GM18867 (cell line): ENCODE data around the gene ENTPD2.
A peak's percentile ranks its signal among the peaks of the same experiment; 100 is the strongest.

Source experiments
- ATAC-seq: cut with Tn5 transposase; IDR thresholded peaks from one replicate; pipeline ENCODE4 v1.9.1; 2021; ENCODE audit warnings: mild to moderate bottlenecking, moderate library complexity; ENCODE audit not compliant: unreplicated experiment

The ENTPD2 gene

DNA sequence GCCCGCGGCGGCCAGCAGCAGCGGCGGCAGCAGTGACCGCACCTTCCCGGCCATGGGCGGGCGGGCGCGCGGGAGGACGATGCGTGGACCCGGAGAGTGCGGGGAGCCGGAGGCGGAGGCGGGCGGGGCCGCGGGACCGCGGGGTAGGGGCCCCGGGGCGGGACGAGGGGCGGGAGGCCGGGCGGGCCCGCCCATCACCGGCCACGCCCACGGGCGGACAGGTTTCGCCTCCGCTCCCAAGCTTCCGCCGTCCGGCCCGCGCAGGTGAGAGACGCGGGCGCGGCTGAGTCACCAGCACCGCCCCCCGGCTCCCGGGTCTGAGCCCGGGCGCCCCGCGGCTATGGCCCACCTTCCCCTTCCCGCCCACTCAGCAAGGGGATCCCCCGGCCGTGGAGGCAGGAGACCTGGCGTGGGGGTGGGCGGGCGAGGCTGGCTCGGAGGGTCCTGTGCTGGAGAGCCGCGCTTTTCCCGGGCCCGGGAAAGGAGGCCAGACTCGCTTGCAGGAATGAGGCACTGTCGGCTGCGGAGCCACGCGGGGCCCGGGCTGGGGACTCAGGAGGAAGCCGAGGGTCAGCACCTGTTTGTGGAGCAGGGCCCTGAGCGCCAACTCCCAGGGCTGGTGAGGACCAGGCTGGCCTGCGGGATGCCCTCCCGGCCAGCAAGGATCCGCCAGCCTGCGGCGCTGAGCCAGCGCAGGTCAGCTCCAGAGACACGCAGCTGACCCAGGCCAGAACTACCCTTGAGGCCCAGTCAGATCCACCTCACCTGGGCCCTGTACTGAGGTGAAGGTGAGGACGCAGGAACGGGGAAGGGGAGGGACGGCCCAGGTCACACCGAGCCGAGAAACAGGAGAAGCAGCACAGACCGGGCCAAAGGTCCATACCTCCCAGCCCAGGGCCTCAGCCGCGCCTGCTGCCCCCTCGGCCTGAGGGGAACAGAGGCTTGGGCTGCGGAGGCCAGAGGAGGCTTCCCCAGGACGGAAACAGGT, at the start of gene ENTPD2:
ENTPD2 (minus strand) TSS at position 118 of the 988 bp plus-strand sequence; CDS start at position 54, 64 bp downstream.
- no peak for ATAC-seq

DNA sequence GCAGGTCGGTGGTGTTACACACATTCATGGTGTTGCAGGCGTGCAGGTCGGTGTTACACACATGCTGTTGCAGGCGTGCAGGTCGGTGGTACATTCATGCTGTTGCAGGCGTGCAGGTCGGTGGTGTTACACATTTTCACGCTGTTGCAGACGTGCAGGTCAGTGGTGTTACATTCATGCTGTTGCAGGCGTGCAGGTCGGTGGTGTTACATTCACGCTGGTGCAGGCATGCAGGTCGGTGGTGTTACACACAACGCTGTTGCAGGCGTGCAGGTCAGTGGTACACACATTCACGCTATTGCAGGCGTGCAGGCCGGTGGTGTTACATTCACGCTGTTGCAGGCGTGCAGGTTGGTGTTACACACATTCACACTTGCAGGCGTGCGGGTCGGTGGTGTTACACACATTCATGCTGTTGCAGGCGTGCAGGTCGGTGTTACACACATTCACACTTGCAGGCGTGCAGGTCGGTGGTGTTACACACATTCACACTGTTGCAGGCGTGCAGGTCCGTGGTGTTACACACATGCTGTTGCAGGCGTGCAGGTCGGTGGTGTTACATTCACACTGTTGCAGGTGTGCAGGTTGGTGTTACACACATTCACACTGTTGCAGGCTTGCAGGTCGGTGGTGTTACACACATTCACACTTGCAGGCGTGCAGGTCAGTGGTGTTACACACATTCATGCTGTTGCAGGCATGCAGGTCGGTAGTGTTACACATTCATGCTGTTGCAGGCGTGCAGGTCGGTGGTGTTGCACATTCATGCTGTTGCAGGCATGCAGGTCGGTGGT, 49.5 kb upstream of the ENTPD2 start:
- no peak for ATAC-seq

DNA sequence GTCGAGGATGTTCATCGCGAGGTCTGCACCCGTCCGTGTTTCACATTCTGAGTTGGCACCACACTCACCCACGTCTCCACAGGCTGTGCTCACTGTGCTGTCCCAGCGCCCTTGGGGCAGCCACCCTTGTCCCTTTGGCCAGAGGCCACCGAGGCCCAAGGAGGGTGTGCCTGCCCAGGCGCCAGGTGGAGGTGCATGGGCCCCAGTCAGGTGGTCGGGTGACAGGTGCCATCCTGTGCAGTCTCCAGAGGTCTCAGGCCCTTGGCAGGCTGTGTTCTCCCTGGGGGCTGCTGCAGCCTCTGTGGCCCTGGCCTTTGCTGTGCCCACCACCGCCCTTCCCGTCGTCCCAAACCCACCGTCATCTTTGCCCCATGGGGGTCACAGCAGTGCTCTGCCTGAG, 45.4 kb upstream of the ENTPD2 start:
- ATAC-seq = no peak

DNA sequence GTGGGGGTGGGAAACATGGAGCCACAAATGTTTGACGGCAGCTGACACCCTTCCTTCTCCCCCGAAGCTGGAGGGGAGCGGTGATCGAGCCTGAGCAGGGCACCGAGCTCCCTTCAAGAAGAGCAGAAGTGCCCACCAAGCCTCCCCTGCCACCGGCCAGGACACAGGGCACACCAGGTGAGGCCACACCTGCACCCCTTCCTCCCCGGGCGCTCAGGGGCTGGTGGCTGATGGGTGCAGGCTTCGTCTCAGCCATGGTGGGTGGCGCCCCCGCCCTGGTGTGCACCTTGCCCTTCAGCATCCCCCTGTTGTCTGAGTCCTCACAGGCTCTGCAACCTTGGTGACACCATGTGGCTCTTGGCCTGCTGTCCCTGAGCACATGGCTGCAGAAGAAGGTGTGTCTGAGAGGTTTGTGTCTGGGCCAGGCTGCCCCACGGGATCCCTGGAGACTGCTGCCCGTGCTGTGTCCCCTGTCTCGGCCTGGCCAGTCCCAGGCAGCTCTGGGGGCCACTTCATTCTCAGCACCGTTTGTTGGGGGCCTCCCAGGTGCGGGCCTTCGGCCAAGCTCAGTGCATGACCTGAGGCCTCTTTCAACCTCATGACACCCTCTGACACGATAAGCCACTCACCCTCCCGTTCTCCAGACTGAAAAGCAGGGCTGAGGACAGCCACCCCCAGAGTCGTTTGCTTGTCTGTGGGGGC, 44.1 kb upstream of the ENTPD2 start:
- ATAC-seq = no peak

DNA sequence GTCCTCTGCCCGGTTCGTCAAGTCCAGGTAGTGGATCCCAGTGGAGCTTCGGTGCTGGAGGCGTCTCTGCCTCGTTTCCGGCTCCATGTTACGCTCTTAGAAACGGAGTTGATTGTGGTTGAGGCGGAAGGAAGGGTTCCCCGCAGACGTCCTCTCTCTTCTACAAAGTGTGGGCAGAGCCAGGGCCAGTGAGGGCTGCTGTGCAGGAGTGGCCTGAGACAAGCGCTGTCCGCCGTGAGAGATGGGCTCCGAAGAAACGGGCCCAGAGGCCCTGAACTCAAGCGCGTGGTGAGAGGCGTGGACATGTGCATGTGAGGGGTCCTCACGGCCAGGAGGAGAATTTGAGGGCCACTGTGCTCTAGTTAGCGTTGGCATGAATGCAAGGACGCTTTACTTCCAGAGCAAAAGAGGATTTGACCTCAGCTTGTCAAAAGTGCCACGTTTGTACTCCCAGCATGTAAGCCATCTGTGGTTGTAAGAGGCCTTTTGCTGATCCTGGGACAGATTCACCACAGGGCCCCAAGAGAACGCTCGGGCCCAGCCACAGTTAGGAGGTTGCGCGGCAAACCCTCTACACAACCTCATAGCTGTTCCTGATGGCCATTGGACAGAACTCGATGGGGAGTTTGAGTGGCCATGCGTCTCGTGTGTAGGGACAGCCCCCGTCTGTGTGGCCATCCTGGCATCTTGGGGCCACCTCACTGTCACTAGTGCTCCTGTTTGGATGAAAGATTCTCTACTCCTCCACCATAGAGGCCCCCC, 43.1 kb upstream of the ENTPD2 start:
- ATAC-seq = no peak

DNA sequence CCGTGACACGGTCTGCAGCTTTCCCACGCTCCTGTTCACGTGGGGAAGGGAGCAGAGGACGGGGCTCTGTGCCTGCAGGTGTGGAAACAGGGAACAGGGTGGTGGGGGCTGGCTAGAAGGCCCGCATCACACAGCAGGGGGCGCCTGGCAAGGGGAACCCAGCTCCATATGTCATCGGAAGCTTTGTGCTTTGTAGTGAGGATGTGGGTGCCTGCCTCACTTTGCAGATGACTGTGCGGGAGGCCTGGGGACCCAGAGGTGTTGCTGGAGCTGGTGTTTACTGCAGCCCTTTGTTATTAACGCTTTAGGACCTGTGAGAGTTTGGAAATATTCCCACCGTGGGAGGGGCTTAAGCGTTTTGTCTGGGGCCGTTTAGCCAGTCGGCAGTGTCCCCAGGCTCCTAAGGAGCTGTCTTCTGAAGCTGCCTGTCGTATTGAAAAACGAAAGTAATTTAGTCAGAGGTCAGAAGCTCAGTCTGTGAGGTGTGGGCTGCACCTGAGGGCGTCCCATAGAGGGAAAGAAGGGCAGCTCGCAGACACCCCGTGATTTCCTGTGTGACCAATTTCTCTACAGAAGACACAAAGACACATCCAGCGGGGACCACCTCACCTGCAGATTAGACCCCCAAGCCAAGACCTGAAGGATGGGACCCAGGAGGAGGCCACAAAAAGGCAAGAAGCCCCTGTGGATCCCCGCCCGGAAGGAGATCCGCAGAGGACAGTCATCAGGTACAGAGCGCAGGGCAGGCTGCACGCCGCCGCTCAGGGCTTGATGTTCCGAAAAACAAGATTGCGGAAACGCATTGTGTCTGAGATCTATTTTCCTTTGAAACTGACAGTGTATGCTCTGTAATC, 42.0 kb upstream of the ENTPD2 start:
- peak; percentile 77 for ATAC-seq

DNA sequence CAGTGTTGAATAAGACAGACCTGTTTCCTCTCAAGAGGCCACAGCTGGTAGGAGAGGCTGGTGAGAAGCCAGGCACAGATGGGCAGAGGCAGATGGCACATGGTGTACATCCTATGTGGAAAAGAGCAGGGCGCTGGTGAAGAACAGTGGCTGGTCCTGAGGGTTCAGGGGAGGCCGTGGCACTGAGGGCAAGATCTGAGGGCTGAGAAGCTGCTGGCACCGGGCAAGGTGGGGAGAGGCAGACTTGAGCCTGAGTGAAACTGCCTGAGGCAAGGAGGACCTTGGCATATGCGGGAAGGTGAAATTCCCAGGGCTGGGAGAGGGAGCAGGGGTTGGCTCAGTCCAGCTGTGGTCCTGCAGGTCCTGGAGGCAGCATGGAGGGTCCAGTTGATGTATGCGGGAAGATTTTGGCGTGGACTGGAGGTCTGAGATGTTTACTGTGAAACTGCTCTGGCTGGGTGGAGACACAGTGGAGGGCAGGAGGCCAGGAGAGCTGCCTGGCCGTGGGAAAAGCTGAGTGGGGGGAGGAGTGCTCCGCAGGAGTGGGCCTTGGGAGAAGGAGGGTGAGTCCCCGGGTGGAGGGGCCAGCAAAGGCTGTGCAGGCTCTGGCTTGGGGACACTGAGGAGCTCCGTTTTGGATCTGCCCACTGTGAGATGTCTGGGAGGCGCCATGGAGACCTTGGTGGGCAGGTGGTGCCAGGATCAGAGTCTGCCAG, 35.5 kb upstream of the ENTPD2 start:
- no peak for ATAC-seq

DNA sequence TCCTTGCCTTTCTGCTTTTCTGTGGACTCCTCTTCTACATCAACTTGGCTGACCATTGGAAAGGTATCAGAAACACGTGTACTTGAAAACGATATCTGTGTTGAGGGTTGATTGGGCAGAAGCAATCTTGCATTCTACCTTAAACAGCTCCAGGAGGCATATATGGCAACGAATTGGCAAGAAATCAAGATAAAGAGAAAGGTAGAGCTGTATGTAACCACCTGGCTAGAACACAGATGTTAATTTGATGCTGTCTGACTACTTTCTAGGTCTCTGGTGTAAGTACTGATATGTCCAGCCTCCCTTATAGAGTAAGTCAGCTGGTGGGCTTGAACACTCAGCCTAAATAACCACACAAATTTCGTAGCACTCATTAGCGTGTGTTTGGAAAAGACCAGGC, 34.3 kb upstream of the ENTPD2 start:
- ATAC-seq = no peak

DNA sequence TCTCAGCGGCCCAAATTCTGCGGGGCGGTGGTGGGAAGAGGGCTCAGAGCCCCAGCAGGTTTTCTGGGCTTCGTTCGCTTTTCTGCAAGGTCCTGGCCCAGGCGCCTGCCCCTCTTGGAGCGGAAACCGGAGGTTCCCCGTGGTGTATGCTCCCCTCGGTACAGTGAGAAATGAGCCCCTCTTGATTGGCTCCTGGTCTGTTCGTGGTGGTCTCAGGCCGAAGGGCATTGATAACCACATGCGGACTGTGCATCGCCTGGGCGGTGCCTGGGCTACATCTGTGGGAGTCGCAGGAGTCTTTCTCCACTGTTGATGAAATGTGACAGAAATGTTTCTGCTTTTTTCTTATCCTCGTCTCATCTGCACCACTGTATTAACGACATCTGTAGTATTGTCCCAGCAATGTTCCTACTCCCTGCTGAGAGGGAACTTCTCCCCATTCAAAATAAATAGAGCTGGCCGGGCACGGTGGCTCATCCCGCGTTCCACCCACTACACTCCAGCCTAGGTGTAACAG, 33.6 kb upstream of the ENTPD2 start:
- peak; percentile 0 for ATAC-seq

DNA sequence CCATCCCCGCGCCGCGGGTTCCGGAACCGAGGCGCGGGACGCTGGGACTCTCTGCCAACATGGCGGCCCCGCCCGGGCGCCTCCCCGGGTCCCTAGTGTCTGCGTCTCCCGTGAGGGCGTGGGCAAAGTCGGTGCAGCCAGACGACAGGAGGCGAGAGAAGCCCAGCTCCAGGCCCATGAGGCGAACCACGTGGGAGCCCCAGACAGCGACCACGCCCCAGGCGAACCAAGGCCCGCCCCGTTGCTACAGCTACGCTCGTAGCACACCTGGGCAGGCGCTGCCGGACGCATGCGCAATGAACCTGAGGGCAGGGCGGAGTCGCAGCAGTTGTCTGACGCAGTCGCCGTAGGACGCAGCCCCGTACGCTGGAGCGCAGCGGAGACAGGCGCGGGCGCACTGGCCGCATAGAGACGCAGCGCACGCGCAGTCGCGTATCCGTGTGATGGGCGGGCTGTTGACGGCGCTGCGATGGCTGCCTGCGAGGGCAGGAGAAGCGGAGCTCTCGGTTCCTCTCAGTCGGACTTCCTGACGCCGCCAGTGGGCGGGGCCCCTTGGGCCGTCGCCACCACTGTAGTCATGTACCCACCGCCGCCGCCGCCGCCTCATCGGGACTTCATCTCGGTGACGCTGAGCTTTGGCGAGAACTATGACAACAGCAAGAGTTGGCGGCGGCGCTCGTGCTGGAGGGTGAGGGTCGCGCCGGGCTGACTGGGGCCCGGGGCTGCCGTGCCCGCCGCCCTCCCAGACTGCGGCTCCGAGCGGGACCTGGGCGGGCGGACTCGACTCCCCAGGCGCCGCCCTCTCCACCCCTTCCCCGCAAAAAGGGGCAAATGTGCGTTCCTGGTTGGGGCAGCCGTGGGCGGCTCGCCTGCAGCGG, 32.9 kb upstream of the ENTPD2 start, which contains the start of gene MAN1B1:
MAN1B1 (plus strand) TSS at position 455 of the 878 bp plus-strand sequence; CDS start at position 470, 15 bp downstream.
- peak; percentile 72 for ATAC-seq

DNA sequence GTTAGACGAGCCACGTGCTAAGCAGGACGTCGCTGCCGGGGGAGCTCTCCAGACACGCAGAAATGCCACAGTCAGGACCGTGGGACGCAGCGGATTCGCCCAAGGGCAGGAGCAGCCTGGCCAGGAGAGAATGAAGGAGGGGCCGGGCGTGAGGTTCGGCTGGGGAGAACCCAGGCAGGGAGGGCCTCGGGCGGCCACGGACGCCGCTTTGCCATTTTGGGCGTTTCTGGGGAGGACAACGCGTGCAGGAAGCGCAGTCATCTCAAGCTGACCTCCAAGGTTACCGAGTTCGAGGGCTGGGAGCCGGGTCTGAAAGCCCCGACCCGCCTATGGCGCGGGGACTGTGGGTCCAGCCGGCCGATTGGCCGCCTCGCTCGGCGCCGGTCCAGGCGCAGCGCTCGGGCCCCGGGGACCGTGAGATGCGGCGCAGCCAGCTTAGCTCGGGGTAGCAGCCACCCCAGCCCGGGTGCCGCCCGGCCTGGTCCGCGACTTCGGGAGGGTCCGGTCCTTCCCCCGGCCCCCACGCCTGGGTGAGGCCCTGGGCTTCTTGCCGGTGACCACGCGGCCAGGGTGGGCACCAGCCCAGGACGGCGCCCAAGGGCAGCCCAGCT, 32.2 kb upstream of the ENTPD2 start:
- peak; percentile 19 for ATAC-seq

DNA sequence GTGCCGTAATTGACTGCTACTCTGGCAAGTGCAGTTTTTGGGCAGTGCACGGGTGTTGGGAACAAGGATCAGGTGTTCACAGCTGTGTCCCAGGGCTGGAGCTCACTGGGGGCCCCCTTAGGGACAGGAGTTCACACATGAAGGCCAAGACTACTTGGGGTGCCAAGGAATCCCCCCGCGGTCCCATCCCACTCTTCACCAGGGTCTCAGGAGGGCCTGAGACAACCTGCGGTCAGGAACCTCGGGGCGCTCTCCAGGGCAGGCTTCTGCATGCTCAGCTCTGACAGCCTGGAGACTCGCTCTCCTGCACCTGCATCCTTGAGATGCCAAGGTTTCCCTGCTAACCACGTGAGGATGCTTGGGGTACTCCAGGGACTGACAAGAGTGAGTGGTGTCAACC, 30.7 kb upstream of the ENTPD2 start:
- no peak for ATAC-seq

DNA sequence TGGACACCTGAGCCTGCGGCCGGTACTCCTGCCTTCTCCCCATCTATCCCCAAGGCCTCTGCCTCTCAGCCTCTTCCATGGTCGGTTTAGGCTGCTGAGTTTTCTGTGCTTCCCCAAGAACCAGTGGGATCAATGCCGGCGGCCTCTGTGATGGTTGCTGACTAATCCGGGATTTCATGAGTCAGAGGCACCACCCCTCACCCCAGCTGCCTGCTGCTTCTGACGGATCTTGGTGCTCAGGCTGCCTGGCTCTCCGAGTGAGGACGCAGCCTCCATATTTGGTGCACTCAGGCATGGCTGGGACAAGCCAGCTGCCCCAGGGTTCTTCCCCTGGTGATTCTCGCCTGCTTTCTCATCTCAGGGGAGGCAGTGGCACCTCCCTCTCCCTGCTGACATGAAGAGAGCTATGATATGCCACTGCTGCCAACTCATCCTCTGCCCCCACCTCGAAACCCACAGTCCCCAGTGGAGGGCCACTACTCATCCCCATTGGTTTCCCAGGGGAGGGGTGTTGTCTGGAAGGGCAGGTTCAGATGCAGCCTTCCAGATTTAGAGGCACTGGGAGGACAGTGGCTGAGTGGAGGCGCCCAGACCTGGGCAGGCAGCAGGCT, 29.6 kb upstream of the ENTPD2 start:
- ATAC-seq = no peak

DNA sequence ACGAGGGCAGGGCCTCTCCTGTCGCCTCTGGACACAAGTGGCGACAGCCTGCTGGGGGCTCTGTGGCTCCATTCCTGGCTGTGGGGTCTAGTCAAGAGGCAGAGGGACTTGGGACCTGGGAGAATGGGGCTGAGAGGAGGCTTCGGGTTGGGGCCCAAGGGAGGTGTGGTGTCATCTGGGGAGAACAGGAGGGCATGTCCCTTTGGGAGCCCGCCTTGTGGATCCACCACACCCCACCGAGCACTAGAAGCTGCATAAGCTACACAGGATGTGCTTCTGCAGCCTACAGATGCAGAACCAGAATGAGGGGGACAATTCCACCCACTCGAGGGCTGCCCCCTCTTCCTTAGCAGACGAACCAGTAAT, 29.0 kb upstream of the ENTPD2 start:
- ATAC-seq = no peak

DNA sequence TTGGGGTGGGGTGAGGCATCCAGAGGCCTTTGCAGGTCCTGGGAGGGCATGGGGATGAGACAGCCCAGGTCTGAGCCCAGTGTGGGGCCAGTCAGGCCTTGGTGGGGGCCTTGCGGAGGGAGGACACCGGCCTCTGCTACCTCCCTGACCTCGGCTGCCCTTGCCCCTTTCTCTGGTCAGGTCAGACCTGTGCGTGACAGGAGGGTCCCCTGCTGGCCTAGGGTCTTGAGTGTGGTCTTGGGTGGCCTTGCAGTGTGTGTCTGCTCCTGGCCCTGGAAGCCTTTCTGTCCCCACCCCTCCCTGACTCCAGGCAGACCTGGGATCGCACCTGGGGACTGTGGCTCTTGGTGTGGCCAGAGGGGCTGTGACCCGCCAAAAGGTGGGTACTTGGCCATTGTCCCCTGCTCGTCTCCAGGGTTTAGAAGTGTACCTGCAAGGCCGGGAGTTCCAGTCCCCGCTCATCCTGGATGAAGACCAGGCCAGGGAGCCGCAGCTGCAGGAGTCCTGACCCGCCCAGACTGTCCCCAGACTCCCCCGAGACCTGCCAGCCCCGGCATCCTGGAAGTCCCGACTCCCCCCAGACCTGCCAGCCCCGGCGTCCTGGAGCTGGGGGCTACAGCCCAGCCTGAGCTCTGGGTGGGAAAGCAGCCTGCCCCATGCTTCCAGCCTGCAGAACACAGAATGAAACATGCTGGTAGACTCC, 28.5 kb upstream of the ENTPD2 start:
- no peak for ATAC-seq
